IMR-90 (cell line): ENCODE results near the gene SIX5. TPM values are rescaled to one million over a fixed set of nuclear protein-coding genes. Genes with fewer than 3 reads are reported as not detected.

Experiments used
- ATAC-seq: fragments of 200-7000 bp; cut with Tn5 transposase; 2 replicates; pipeline ENCODE4 v1.9.1; 2020; ENCODE audit warnings: low read depth, mild to moderate bottlenecking, moderate library complexity
- BruUV-seq: library from RNA; stranded (reverse); fragments of 400-500 nt; replicated peaks from 2 replicates; lab custom pipeline; 2021; lab: Mats Ljungman, UMichigan
- CTCF ChIA-PET: fragments of 300-600 bp; formaldehyde crosslinking; extraction: SDS; loops from one replicate; lab custom pipeline; 2021; ENCODE audit warnings: antibody characterized with exemption; lab: Yijun Ruan, JAX
- POLR2A ChIA-PET: fragments of 300-600 bp; sonication (Branson Sonifier 250); formaldehyde crosslinking; loops from one replicate; lab custom pipeline; 2022; ENCODE audit warnings: antibody characterized with exemption; ENCODE audit not compliant: unreplicated experiment; lab: Charles Lee
- DNase-seq: peaks from one replicate; pipeline ENCODE4 v3.0.0; 2013
- H2AFZ ChIP-seq: replicated peaks from 2 replicates; pipeline ENCODE3; 2013; ENCODE audit warnings: low read length, mild to moderate bottlenecking; ENCODE audit not compliant: poor library complexity
- H2AK5ac ChIP-seq: 2 replicates; pipeline ENCODE4 v1.6.1; 2013; ENCODE audit warnings: low read depth, low read length, inconsistent platforms
- H2AK9ac ChIP-seq: replicated peaks from 2 replicates; pipeline ENCODE3; 2013; ENCODE audit warnings: mild to moderate bottlenecking, low read depth, low read length, moderate library complexity; ENCODE audit not compliant: poor library complexity
- H2BK120ac ChIP-seq: 2 replicates; pipeline ENCODE4 v1.6.1; 2013; ENCODE audit warnings: low read depth, low read length, inconsistent platforms
- H2BK15ac ChIP-seq: 3 replicates; pipeline ENCODE4 v1.6.1; 2013; ENCODE audit warnings: low read depth, low read length, inconsistent platforms
- H2BK20ac ChIP-seq: 2 replicates; pipeline ENCODE4 v1.6.1; 2013; ENCODE audit warnings: low read depth, mild to moderate bottlenecking, inconsistent platforms, low read length, moderate library complexity
- H2BK5ac ChIP-seq: 2 replicates; pipeline ENCODE4 v1.6.1; 2013; ENCODE audit warnings: mild to moderate bottlenecking, low read depth, low read length, inconsistent platforms; ENCODE audit not compliant: poor library complexity, severe bottlenecking
- H3K14ac ChIP-seq: replicated peaks from 2 replicates; pipeline ENCODE4 v1.6.1; 2013; ENCODE audit warnings: low read depth, low read length, inconsistent platforms
- H3K18ac ChIP-seq: 2 replicates; pipeline ENCODE4 v1.6.1; 2013; ENCODE audit warnings: low read depth, low read length, control low read depth
- H3K23ac ChIP-seq: 2 replicates; pipeline ENCODE4 v1.6.1; 2013; ENCODE audit warnings: low read depth, low read length, inconsistent platforms
- H3K27ac ChIP-seq: 2 replicates; pipeline ENCODE4 v1.5.1; 2013; ENCODE audit warnings: mild to moderate bottlenecking, control low read depth, low read length; ENCODE audit not compliant: insufficient read depth
- H3K27me3 ChIP-seq: 2 replicates; pipeline ENCODE4 v1.6.1; 2013; ENCODE audit warnings: low read length; ENCODE audit not compliant: control insufficient read depth, insufficient read depth
- H3K36me3 ChIP-seq: 2 replicates; pipeline ENCODE4 v1.6.1; 2013; ENCODE audit warnings: low read length, mixed read lengths; ENCODE audit not compliant: control insufficient read depth, insufficient read depth
- H3K4ac ChIP-seq: 2 replicates; pipeline ENCODE4 v1.6.1; 2013; ENCODE audit warnings: low read depth, low read length, inconsistent platforms
- H3K4me1 ChIP-seq: 2 replicates; pipeline ENCODE4 v1.6.1; 2013; ENCODE audit warnings: low read length, mixed read lengths; ENCODE audit not compliant: control insufficient read depth, insufficient read depth
- H3K4me2 ChIP-seq: 2 replicates; pipeline ENCODE4 v1.6.1; 2013; ENCODE audit warnings: low read depth, mild to moderate bottlenecking, control low read depth, low read length, moderate library complexity
- H3K4me3 ChIP-seq: 2 replicates; pipeline ENCODE4 v1.5.1; 2013; ENCODE audit warnings: low read depth, mild to moderate bottlenecking, control low read depth, low read length, moderate library complexity; ENCODE audit not compliant: insufficient read depth
- H3K56ac ChIP-seq: 2 replicates; pipeline ENCODE4 v1.6.1; 2013; ENCODE audit warnings: low read length, inconsistent platforms; ENCODE audit not compliant: insufficient read depth; ENCODE audit errors: extremely low read depth
- H3K79me1 ChIP-seq, 2 experiments: 2 replicates each; pipeline ENCODE4 v1.6.1; 2013; ENCODE audit warnings: low read length in 2 of 2, inconsistent platforms in 1 of 2, low read depth in 1 of 2
- H3K9ac ChIP-seq: 2 replicates; pipeline ENCODE4 v1.6.1; 2013; ENCODE audit warnings: low read depth, low read length, control low read depth
- H3K9me1 ChIP-seq: 2 replicates; pipeline ENCODE4 v1.6.1; 2013; ENCODE audit warnings: low read length, inconsistent platforms; ENCODE audit not compliant: insufficient read depth
- H3K9me3 ChIP-seq: 2 replicates; pipeline ENCODE4 v1.6.1; 2013; ENCODE audit warnings: low read length; ENCODE audit not compliant: control insufficient read depth, insufficient read depth
- H4K20me1 ChIP-seq: 2 replicates; pipeline ENCODE4 v1.6.1; 2013; ENCODE audit warnings: low read length, inconsistent platforms; ENCODE audit not compliant: insufficient read depth
- H4K5ac ChIP-seq: 2 replicates; pipeline ENCODE4 v1.6.1; 2013; ENCODE audit warnings: mild to moderate bottlenecking, low read depth, low read length, control low read depth
- H4K8ac ChIP-seq, 2 experiments: 2 replicates each; pipeline ENCODE4 v1.6.1; 2013; ENCODE audit warnings: low read depth in 2 of 2, low read length in 2 of 2, control low read depth in 1 of 2, inconsistent platforms in 1 of 2
- H4K91ac ChIP-seq: 2 replicates; pipeline ENCODE4 v1.6.1; 2013; ENCODE audit warnings: low read depth, low read length, inconsistent platforms; ENCODE audit not compliant: insufficient read depth
- CEBPB ChIP-seq: IDR thresholded peaks from 2 replicates; pipeline ENCODE4 v1.6.1; 2012; ENCODE audit warnings: low read depth, low read length, improper control_type of control experiment
- CHD1 ChIP-seq: IDR thresholded peaks from 2 replicates; pipeline ENCODE4 v1.6.1; 2012; ENCODE audit warnings: low read depth, low read length, improper control_type of control experiment
- ELK1 ChIP-seq: fragments of 150-350 bp; IDR thresholded peaks from 2 replicates; pipeline ENCODE4 v1.6.1; 2016; ENCODE audit warnings: low read depth, mild to moderate bottlenecking, low read length, moderate library complexity, borderline replicate concordance
- FOS ChIP-seq: fragments of 150-350 bp; IDR thresholded peaks from 2 replicates; pipeline ENCODE4 v1.6.1; 2016; ENCODE audit warnings: low read depth, low read length
- MAFK ChIP-seq: IDR thresholded peaks from 2 replicates; pipeline ENCODE4 v1.6.1; 2012; ENCODE audit warnings: low read depth, low read length, improper control_type of control experiment
- MXI1 ChIP-seq: IDR thresholded peaks from 2 replicates; pipeline ENCODE4 v1.6.1; 2012; ENCODE audit warnings: low read depth, mild to moderate bottlenecking, low read length, moderate library complexity, borderline replicate concordance
- NFE2L2 ChIP-seq: fragments of 150-350 bp; IDR thresholded peaks from 2 replicates; pipeline ENCODE4 v1.6.1; 2016; ENCODE audit warnings: low read depth, mild to moderate bottlenecking, low read length
- POLR2A ChIP-seq: IDR thresholded peaks from 2 replicates; pipeline ENCODE4 v1.6.1; 2012; ENCODE audit warnings: mild to moderate bottlenecking, low read depth, low read length
- RFX5 ChIP-seq: IDR thresholded peaks from 2 replicates; pipeline ENCODE4 v1.8.0; 2012; ENCODE audit warnings: low read depth, mild to moderate bottlenecking, low read length, moderate library complexity
- SMC3 ChIP-seq: fragments of 150-350 bp; IDR thresholded peaks from 2 replicates; pipeline ENCODE4 v1.6.1; 2016; ENCODE audit warnings: low read depth, mild to moderate bottlenecking, antibody characterized with exemption, low read length, moderate library complexity
- WGBS, 2 experiments: methylation state at CpG; one replicate each; pipeline versions ENCODE4 v1.1.5 to v1.1.7; 2013; ENCODE audit warnings: missing lambda C conversion rate in 2 of 2; ENCODE audit not compliant: insufficient read length in 1 of 2; ENCODE audit errors: extremely low coverage in 2 of 2; 5-methylcytosine and 5-hydroxymethylcytosine counted together
- dilution Hi-C: fragments of 300-500 bp; cut with HindIII; formaldehyde crosslinking; loops from one replicate; pipeline ENCODE4 v1.14.3; 2018; ENCODE audit warnings: low sequenced_read_pairs; ENCODE audit not compliant: unreplicated experiment
- in situ Hi-C: fragments of 300-500 bp; cut with MboI; formaldehyde crosslinking; loops from 3 replicates; pipeline ENCODE4 v1.14.3; 2019; ENCODE audit warnings: low sequenced_read_pairs, inconsistent platforms, mixed read lengths
- intact Hi-C: fragments of 100-400 bp; cut with micrococcal nuclease; formaldehyde crosslinking; loops from 2 replicates; pipeline ENCODE4 v1.10.0; 2022
- polyA plus RNA-seq, 3 experiments: library from polyadenylated mRNA; depleted of rRNA; stranded (reverse); fragments of >200 nt; gene quantifications; 2 replicates each; pipeline ENCODE4 v1.2.3, GENCODE V29; 2012; ENCODE audit warnings: low replicate concordance in 1 of 3
- total RNA-seq: library from RNA; depleted of rRNA; stranded (reverse); fragments of >200 nt; gene quantifications from 2 replicates; pipeline ENCODE4 v1.2.3, GENCODE V29; 2012

Gene SIX5
- total and polyA plus RNA-seq, 2 of the 4 experiments (the other 2 are of a cell fraction) = 0.90 to 15.5 TPM

DNA sequence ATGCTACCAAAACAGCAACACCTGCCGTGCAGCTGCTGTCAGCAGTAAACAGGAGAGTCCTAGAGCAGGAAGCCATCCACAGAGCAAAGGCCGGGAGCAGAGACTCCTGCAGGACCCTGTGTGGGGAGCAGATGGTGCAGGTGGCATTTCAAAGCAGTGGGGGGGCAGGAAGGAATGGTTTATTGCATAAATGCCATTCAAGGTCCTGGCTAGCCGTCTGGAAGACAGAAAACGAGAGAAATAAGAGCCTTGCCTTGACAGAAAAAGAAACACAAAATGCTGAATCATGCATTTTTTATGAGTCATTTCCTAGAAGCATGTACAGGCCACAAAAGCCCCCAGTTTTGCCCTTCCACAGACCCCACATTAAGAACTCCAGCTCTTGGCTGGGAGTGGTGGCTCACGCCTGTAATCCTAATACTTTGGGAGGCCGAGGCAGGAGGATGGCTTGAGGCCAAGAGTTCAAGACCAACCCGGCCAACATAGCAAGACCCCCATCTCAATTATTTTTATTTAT is 40.6 kb upstream of the SIX5 start:
- peak; percentile 83 for DNase-seq
- Histone ChIP-seq H3K23ac (0 out of 2 replicates have a peak overlapping the region, but pooled peaks have one; percentile 66), H2AFZ (peak overlapping the region; percentile 29), H2AK5ac (no peak overlapping the region), H3K4me1 (peaks cover 10% of the 10 kb centered on the region), H2AK9ac (no peak overlapping the region), H4K5ac (no peak overlapping the region; the same call in 1 of the 2 replicates), H4K8ac (peak overlapping the region in 1 of 2 experiments; percentile 79; a peak in 1 of 4 replicates), H2BK15ac (no peak overlapping the region; the same call in 2 of the 3 replicates), H3K4me3 (no peak overlapping the region), H4K20me1 (no peaks in the 10 kb centered on the region), H3K4ac (peak overlapping the region; percentile 73), H3K14ac (peak overlapping the region; percentile 34), H2BK120ac (peak overlapping the region; percentile 72), H2BK5ac (peak overlapping the region; percentile 72), H3K18ac (no peak overlapping the region), H3K9ac (no peak overlapping the region), H3K9me3 (peaks cover 4% of the 10 kb centered on the region), H3K79me1 (no peaks in the 10 kb centered on the region), H3K36me3 (peaks cover 3% of the 10 kb centered on the region; the same call in 1 of the 2 replicates), H3K9me1 (peaks cover 8% of the 10 kb centered on the region), H3K27me3 (no peaks in the 10 kb centered on the region), H4K91ac (no peak overlapping the region; the same call in 1 of the 2 replicates), H3K27ac (peak overlapping the region; percentile 79; the same call in 1 of the 2 replicates), H2BK20ac (peak overlapping the region; percentile 23; the same call in 1 of the 2 replicates), H3K56ac (no peak overlapping the region), H3K4me2 (peak overlapping the region; percentile 44)
- TF ChIP-seq CHD1 (no peak), NFE2L2 (peak; percentile 97), RFX5 (no peak), MXI1 (no peak), FOS (peak; percentile 75), ELK1 (no peak), POLR2A (no peak), MAFK (peak; percentile 99), CEBPB (peak; percentile 34; the same call in 1 of the 2 replicates), SMC3 (no peak)
- intact Hi-C loops (no loop called here), in situ Hi-C loops (no loop called here), dilution Hi-C loops (no loop called here)
- POLR2A ChIA-PET = no interaction called here
- CTCF ChIA-PET = interaction anchor here (0.7 kb wide), 1 partner anchor 10 kb away, joined by 3 read pairs; no protein-coding TSS in a partner anchor
- no TSS peak for BruUV-seq
- WGBS, 2 experiments = 0% methylated on average over 2 of the region's 7 CpGs; no CpG with 5 or more reads in 1 of the 2 experiments
- ATAC-seq = peak; percentile 71
